Fibroblast of lung (primary cell): Measurements from ENCODE around the gene NT5E.

Experiments used
- EZH2 ChIP-seq: IDR thresholded peaks from 2 replicates; pipeline ENCODE4 v1.5.1; 2012; ENCODE audit warnings: low read length, control low read depth, mild to moderate bottlenecking; ENCODE audit errors: missing control alignments
- TF ChIP-seq, protein P1 (sequence below), 2 donors: IDR thresholded peaks in 1 of 2; conservative IDR thresholded peaks in 1 of 2; 1 replicate in 1 of 2; 2 replicates in 1 of 2; pipeline ENCODE4 v1.5.1; 2011 to 2012; ENCODE audit warnings: low read length in 2 of 2, control low read depth in 1 of 2, inconsistent platforms in 1 of 2, low read depth in 1 of 2, mild to moderate bottlenecking in 1 of 2

- TF ChIP-seq, protein P1, sequence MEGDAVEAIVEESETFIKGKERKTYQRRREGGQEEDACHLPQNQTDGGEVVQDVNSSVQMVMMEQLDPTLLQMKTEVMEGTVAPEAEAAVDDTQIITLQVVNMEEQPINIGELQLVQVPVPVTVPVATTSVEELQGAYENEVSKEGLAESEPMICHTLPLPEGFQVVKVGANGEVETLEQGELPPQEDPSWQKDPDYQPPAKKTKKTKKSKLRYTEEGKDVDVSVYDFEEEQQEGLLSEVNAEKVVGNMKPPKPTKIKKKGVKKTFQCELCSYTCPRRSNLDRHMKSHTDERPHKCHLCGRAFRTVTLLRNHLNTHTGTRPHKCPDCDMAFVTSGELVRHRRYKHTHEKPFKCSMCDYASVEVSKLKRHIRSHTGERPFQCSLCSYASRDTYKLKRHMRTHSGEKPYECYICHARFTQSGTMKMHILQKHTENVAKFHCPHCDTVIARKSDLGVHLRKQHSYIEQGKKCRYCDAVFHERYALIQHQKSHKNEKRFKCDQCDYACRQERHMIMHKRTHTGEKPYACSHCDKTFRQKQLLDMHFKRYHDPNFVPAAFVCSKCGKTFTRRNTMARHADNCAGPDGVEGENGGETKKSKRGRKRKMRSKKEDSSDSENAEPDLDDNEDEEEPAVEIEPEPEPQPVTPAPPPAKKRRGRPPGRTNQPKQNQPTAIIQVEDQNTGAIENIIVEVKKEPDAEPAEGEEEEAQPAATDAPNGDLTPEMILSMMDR (conservative IDR thresholded peaks at IDR 0.05 in 1 of 2, IDR thresholded peaks at IDR 0.05 in 1 of 2; ENCODE audit: low read depth in 1 of 2, low read length in 2 of 2): peak in 1 of 2 donors; percentile 0
- TF ChIP-seq EZH2: no peak
Observed at GRCh38 chr6:85449818-85450759, at the start of gene NT5E.
